GM19193 (cell line): ENCODE results near the gene HYAL3.

ENCODE experiments used
- POLR2A ChIP-seq: IDR thresholded peaks from 4 replicates; pipeline ENCODE4 v1.6.1; 2011; ENCODE audit not compliant: insufficient read depth, insufficient read length; ENCODE audit errors: extremely low read depth

The HYAL3 gene

GRCh38 chr3:50322386-50323091, 23.3 kb upstream of the HYAL3 start, which contains the start of gene HYAL2:
HYAL2 (minus strand) TSS chr3:50322745; CDS start chr3:50320489, 2,256 bp downstream.
- TF ChIP-seq POLR2A: no peak

GRCh38 chr3:50322115-50322385, 22.8 kb upstream of the HYAL3 start:
- no peak for TF ChIP-seq POLR2A

- TF ChIP-seq POLR2A: peak; percentile 58
These were observed 22.3 kb upstream of the HYAL3 start for GRCh38 chr3:50321336-50322114.

- TF ChIP-seq POLR2A: no peak
These were observed 21.7 kb upstream of the HYAL3 start for GRCh38 chr3:50320853-50321335.

GRCh38 chr3:50319894-50320625, 20.9 kb upstream of the HYAL3 start:
- TF ChIP-seq POLR2A: no peak

GRCh38 chr3:50319181-50319893, 20.1 kb upstream of the HYAL3 start:
- TF ChIP-seq POLR2A: no peak

- TF ChIP-seq POLR2A: no peak
These were observed 19.4 kb upstream of the HYAL3 start for GRCh38 chr3:50318615-50319014.

- TF ChIP-seq POLR2A: no peak
These were observed 19.0 kb upstream of the HYAL3 start for GRCh38 chr3:50318163-50318562.

GRCh38 chr3:50317300-50317699, 18.1 kb upstream of the HYAL3 start:
- TF ChIP-seq POLR2A: no peak

GRCh38 chr3:50316657-50317242, 17.5 kb upstream of the HYAL3 start:
- TF ChIP-seq POLR2A: no peak

- TF ChIP-seq POLR2A: no peak
These were observed 15.6 kb upstream of the HYAL3 start for GRCh38 chr3:50314816-50315215.

GRCh38 chr3:50314342-50314741, 15.1 kb upstream of the HYAL3 start:
- no peak for TF ChIP-seq POLR2A

GRCh38 chr3:50304601-50305000, 5.4 kb upstream of the HYAL3 start:
- no peak for TF ChIP-seq POLR2A

- TF ChIP-seq POLR2A: no peak
These were observed 4.0 kb upstream of the HYAL3 start, which contains the start of gene HYAL1 for GRCh38 chr3:50303013-50303815. HYAL1 (minus strand) TSS chr3:50303574; CDS start chr3:50302956, 618 bp downstream.
